ENCODE data around the gene ASAP2.
A peak's percentile ranks its signal among the peaks of the same experiment; 100 is the strongest.

The ASAP2 gene

DNA sequence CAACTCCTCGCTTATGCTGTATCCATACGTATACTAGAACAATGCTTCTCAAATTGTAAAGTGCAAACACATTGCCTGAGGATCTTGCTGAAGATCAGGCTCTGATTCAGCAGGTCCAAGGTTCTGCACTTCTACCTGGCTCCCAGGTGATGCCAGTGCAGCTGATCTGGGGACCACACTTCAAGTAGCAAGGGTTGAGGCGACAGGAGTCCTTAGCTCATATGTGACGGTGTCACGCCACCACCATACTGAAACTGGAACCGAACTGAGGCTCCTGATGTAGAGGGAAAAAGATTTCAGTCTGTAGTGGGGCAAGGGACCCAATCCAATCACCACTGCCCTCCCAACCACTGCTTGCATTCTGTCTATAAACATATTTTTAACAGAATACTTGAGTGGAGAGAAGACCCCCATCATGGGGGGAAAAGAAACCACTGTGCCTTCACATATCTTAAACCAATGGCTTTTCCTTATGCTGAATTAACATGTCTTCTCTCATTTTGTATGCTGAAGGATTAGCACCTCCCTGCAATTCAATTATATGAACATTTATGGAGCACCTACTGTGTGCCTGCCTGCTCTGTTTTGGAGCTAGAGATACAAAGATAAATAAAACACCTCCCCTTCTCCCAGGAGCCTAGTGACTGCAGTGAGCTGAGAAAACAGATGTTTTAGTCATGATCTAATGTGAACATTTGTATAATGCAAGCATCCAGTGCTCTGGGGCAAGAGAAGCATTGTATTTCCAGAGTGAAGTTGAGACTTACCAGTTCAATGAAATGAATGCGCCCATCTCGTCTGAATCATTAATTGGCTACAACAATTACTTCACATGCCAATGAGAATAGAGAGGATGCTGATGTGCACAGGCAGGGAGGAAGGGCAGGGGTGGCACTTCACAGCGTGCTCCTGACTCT, 6.6 kb upstream of the ASAP2 start:
- no peak overlapping the region for H3K4me3 ChIP-seq (ENCODE audit: low read depth, low read length)
- TF ChIP-seq CTCF (IDR thresholded peaks at IDR 0.05; ENCODE audit: low read depth, low read length) = no peak

GRCh38 chr2:9200633-9201015, 6.0 kb upstream of the ASAP2 start:
- no peak for TF ChIP-seq CTCF (IDR thresholded peaks at IDR 0.05; ENCODE audit: low read depth, low read length)
- no peak overlapping the region for H3K4me3 ChIP-seq (ENCODE audit: low read depth, low read length)

GRCh38 chr2:9201185-9201891, 5.3 kb upstream of the ASAP2 start:
- no peak overlapping the region for H3K4me3 ChIP-seq (ENCODE audit: low read depth, low read length)
- TF ChIP-seq CTCF (IDR thresholded peaks at IDR 0.05; ENCODE audit: low read depth, low read length) = no peak

DNA sequence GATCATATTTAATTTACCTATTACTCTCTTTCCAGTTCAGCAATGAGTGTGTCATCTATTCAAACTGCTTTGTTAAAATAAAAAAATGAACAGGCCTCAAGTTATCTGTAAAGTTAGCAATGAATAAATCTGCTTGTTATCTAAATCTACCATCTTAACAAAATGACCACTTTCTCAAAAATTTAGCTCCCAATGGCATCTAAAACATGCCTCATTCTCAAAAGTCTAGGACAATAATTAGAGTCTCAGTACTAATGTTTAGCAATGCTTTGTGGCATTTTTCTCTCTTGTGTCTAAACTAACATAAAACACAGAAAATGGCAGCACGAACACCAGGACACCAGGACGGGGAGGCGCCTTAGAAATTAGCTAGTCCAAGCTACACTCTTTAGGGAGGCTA, 3.6 kb upstream of the ASAP2 start:
- no peak overlapping the region for H3K4me3 ChIP-seq (ENCODE audit: low read depth, low read length)

DNA sequence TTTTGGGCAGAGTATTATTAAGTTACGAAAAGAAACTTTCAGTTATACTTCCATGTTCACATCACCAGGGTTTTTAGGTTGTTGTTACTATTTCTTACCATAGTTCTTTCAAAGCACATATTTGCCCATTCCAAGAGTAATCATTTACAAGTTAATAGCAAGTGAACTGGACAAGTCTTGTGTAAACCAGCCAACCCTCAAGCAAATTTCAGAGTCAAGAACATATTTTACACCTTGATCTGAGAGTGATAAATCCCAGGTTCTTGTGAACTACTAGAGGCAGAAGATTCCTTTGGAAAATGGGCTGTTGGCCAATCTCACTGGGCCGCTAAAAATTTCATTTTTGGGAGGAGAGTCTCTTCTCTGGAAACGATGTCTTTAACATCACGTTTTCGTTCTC, 2.7 kb upstream of the ASAP2 start:
- no peak overlapping the region for H3K4me3 ChIP-seq (ENCODE audit: low read depth, low read length)
- TF ChIP-seq CTCF (IDR thresholded peaks at IDR 0.05; ENCODE audit: low read depth, low read length) = no peak

More for the DNA sequence above, 3.6 kb upstream of the ASAP2 start:
- no peak for TF ChIP-seq CTCF (IDR thresholded peaks at IDR 0.05; ENCODE audit: low read depth, low read length)

GRCh38 chr2:9204939-9205338, 1.7 kb upstream of the ASAP2 start:
- H3K4me3 ChIP-seq (ENCODE audit: low read depth, low read length) = no peak overlapping the region
- TF ChIP-seq CTCF (IDR thresholded peaks at IDR 0.05; ENCODE audit: low read depth, low read length) = no peak

- H3K4me3 ChIP-seq (ENCODE audit: low read depth, low read length) = peak overlapping the region; percentile 61
Measured at GRCh38 chr2:9205486-9205885, 1.1 kb upstream of the ASAP2 start.

More at GRCh38 chr2:9205486-9205885, 1.1 kb upstream of the ASAP2 start:
- no peak for TF ChIP-seq CTCF (IDR thresholded peaks at IDR 0.05; ENCODE audit: low read depth, low read length)

Data from WI38 (cell line).